HG02571 (cell line): ENCODE results near the gene SH2D4B.
"Not testable (repeated sequence)": the region's sequence is repeated elsewhere in the genome, so short reads cannot be mapped to it uniquely, and the experiment has no call there.

Source experiments
- ATAC-seq: cut with Tn5 transposase; IDR thresholded peaks from one replicate; pipeline ENCODE4 v1.9.1; 2021; ENCODE audit warnings: mild to moderate bottlenecking, moderate library complexity; ENCODE audit not compliant: unreplicated experiment

Gene SH2D4B

DNA sequence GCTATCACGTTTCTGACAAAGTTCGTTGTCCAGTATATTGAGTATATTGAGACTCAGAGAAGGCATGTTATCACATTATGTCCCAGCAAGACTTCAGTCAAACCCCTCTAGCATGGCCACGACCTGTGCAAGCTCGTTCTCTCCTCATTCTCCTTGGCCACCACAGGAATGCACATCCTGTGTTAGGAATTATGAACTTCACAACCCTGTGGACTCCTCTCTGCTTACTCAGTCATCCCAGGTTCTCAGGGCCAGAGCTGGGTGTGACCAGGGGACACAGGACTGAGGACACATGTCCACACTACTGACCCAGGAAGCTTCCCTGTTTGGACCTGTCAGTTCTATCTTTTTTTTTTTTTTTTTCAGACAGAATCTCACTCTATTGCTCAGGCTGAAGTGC is 4.4 kb downstream of the SH2D4B start:
- no peak for ATAC-seq

DNA sequence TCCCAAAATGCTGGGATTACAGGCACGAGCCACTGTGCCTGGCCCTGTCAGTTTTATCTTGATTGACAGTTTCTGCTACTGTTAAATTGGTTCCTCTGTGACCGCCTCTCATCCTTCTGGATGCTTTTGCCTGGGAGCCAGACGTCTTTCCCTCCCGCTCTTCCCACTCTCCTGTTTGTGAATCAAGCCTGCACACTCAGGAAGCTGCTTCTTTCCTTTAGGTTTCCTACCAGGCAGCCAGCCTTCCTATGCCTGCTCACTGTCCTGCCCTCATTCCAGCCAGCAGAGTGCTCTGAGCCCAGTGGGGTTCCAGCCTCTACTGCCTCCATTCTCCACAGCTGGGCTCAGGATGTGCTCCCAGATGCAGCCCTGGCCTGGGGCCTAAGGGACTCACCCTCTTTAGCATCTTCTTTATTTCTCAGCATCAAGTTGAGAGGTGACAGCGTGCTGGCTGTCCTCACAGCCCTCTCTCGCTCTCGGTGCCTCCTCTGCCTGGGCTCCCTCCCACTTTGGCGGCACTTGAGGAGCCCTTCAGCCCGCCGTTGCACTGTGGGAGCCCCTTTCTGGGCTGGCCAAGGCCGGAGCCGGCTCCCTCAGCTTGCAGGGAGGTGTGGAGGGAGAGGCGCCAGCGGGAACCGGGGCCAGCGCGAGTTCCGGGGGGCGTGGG is 5.1 kb downstream of the SH2D4B start:
- ATAC-seq: no peak

GRCh38 chr10:80543319-80543672 is 5.6 kb downstream of the SH2D4B start:
- ATAC-seq: not testable (repeated sequence)

- no peak for ATAC-seq
These were observed 6.7 kb downstream of the SH2D4B start for GRCh38 chr10:80544316-80544953.

- ATAC-seq: no peak
These were observed 7.7 kb downstream of the SH2D4B start for GRCh38 chr10:80545258-80545881.

- ATAC-seq: no peak
These were observed 14.5 kb downstream of the SH2D4B start for GRCh38 chr10:80552151-80552646.

- ATAC-seq: no peak
These were observed 15.7 kb downstream of the SH2D4B start for GRCh38 chr10:80553436-80553835.

DNA sequence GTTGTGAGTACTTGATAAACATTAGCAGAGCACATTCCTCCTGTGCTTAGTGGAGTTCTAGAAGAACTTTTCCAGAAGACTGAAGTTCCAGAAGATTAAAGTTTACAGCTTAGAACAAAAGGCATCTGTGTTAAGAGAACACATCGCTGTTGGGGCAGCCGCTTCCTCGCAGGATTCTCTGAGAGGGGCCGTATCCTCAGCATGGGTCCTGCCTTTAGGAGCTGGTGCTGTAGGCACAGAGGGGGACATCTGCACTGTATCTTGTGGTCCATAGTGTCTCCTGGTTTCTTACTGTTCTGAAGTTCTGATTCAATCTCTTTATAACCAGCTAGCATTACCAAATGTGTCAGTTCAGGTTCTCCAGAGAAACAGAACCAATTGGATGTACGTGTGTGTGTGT is 16.3 kb downstream of the SH2D4B start:
- no peak for ATAC-seq

GRCh38 chr10:80555415-80555814 is 17.7 kb downstream of the SH2D4B start:
- ATAC-seq: no peak

- no peak for ATAC-seq
These were observed 24.2 kb downstream of the SH2D4B start for GRCh38 chr10:80561950-80562349.

- no peak for ATAC-seq
These were observed 29.6 kb downstream of the SH2D4B start for GRCh38 chr10:80567292-80567691.

DNA sequence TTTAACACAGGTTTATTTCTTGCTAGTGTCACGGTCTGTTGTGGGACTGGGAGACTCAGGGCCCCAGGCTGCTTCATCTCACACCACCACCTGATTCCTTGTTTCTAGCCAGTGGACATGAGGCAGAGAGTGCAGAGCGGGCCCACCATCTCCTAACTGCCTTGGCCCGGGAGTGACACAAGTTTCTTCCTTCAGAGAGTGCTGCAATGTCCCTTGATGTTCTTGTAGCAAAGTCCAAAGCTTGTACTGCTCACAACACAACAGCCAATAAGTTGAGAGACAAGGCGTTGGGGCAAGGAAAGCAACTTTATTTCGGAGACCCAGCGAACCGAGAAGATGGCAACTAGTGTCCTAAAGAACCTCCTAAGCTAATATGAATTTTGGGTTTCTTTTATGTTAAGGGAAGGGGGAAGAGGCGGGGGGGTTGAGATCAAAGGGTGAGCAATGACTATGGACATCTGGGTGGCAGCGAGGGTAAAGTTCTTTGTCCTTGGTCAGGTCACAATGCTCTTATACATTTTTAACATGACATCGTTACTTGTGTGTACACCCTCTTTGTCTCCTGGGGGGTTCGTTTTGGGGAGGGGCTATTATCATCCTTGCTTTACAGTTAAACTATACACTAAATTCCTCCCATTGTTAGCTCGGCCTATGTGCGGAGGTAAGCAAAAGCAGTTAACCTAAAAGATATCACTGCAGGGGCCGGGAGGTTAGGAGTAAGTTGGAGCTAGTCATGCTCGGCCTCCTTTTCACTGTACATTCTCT is 31.6 kb downstream of the SH2D4B start:
- no peak for ATAC-seq

GRCh38 chr10:80571352-80571751 is 33.6 kb downstream of the SH2D4B start:
- ATAC-seq: no peak

- no peak for ATAC-seq
These were observed 41.6 kb downstream of the SH2D4B start for GRCh38 chr10:80579181-80579763.

GRCh38 chr10:80579849-80580637 is 42.3 kb downstream of the SH2D4B start:
- no peak for ATAC-seq

DNA sequence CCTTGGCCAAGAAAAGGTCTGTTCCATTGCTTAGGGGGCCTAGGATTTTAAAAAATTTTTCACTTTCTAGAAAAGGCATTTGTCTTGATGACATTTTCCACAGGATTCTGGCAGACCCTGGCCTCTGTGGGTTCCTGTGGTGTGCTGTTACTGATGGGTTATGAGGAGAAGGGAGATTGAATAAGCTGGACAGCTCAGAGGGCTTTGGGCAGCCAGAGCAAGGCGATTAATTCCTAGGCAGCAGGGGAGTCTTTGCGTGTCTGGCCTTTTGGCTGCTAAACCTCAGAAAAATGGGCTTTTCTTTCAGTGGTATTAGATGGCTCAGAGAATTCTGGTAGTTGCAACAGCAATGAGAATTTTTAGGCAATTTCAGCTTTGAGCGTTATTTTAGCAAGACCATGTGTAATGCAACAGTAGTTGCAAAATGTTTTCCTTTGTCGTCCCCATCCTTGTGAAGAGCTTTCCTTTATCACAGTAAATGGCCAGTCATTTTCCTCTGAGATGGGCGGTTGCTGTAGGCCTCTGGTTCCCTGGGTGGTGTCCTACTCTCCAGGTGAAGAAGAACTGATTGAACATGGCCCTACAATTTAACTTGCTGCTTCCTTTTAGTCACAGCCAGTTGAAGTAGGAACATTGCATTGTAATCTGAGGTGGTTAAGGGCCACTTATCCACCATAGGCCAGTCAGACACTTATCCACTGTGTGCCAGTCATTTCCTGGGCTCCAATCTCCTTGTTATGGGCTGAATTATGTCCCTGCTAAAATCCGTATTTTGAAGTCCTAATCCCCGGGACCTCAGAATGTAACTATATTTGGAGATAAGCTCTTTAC is 43.2 kb downstream of the SH2D4B start:
- no peak for ATAC-seq

GRCh38 chr10:80581469-80581835 is 43.8 kb downstream of the SH2D4B start:
- no peak for ATAC-seq

DNA sequence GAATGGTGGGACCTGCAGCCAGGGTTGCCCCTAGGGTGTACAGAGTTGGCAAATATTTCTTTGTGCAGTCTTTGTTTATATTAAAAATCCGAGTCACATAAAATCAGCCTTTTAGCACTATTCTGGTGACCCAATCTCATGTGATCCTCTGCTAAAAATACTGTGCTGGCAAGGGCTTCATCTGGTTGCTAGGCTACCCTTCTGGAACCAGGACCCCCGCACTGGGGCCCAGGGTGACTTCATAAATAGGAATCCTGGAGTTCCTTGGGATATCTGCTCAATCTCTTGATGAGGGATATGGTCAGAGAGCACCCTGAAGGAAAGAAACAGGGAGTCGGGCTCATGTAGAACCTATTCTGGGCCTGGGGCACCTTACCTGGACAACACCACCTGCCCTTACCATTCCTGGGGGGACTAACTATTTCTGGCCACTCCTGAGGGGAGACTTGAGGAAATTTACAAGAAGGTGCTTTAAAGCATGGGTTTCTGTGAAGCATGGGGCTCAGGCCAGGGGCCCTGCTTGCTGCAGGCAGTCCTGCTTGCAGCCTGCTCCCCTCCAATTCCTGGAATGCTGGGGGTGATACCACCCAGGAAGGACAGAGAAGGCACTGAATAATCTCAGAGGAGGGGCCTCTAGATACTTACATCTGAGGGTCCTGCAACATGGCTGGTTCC is 44.7 kb downstream of the SH2D4B start:
- ATAC-seq: no peak

DNA sequence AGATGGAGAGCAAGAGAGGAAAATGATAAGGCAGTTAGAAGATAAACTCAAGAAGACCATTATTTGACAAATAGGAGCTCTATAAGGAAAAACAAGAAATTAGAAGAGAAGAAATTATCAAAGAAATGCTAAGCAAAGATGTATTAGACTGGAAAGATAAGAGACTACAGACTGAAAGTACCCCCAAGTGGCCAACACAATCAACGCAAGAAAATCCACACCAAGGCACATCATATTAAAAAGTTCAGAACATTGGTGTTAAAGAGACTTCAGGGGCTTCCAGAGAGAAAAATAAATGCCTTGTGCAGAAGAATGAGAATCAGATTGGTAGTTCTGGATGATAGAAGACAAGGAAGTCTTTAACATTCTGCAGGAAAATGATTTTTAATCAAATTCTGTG is 46.0 kb downstream of the SH2D4B start:
- ATAC-seq: no peak
